Panc1 (cell line): Measurements from ENCODE around the gene TOP1. TPM values are rescaled to one million over a fixed set of nuclear protein-coding genes. Genes with fewer than 3 reads are reported as not detected.

Experiments used
- ATAC-seq: fragments of 200-7000 bp; cut with Tn5 transposase; 2 replicates; pipeline ENCODE4 v1.9.1; 2020; ENCODE audit warnings: mild to moderate bottlenecking, moderate library complexity
- BruUV-seq: library from RNA; stranded (reverse); fragments of 400-500 nt; replicated peaks from 2 replicates; lab custom pipeline; 2021; lab: Mats Ljungman, UMichigan
- CTCF ChIA-PET: fragments of 300-600 bp; sonication (Branson Sonifier 250); formaldehyde crosslinking; loops from one replicate; lab custom pipeline; 2022; ENCODE audit warnings: antibody characterized with exemption; lab: Charles Lee
- POLR2A ChIA-PET: fragments of 300-600 bp; sonication (Branson Sonifier 250); formaldehyde crosslinking; loops from one replicate; lab custom pipeline; 2022; ENCODE audit warnings: antibody characterized with exemption; lab: Charles Lee
- DNase-seq: peaks from one replicate; pipeline ENCODE4 v3.0.0-alpha.2; 2010; ENCODE audit warnings: low read depth, low spot score
- H3K27ac ChIP-seq: 2 replicates; pipeline ENCODE4 v1.5.1; 2011; ENCODE audit warnings: mild to moderate bottlenecking, low read length, inconsistent platforms
- H3K27me3 ChIP-seq: fragments of 200-500 bp; sonication (Bioruptor generic); 2 replicates; pipeline ENCODE4 v1.6.0; 2014; ENCODE audit warnings: low read length, inconsistent platforms; ENCODE audit not compliant: control insufficient read depth, insufficient read depth
- H3K36me3 ChIP-seq: fragments of 200-500 bp; sonication (Bioruptor generic); 2 replicates; pipeline ENCODE4 v1.5.1; 2014; ENCODE audit warnings: inconsistent platforms, mild to moderate bottlenecking, low read length, moderate library complexity; ENCODE audit not compliant: control insufficient read depth, insufficient read depth
- H3K4me1 ChIP-seq: 2 replicates; pipeline ENCODE4 v1.5.1; 2011; ENCODE audit warnings: inconsistent platforms, mild to moderate bottlenecking, low read length, moderate library complexity; ENCODE audit not compliant: control insufficient read depth, insufficient read depth
- H3K4me3 ChIP-seq, 2 experiments: 2 replicates each; pipeline ENCODE4 v1.5.1; 2011 to 2012; ENCODE audit warnings: low read depth in 2 of 2, low read length in 2 of 2, mild to moderate bottlenecking in 2 of 2, inconsistent platforms in 1 of 2, moderate library complexity in 1 of 2
- H3K9me3 ChIP-seq: fragments of 200-500 bp; sonication (Bioruptor generic); 2 replicates; pipeline ENCODE4 v1.5.1; 2014; ENCODE audit warnings: low read depth, mild to moderate bottlenecking, inconsistent platforms, low read length, moderate library complexity; ENCODE audit not compliant: control insufficient read depth, insufficient read depth
- POLR2AphosphoS5 ChIP-seq: IDR thresholded peaks from 2 replicates; pipeline ENCODE4 v1.6.1; 2012; ENCODE audit warnings: mild to moderate bottlenecking, low read depth, low read length, moderate library complexity
- SIN3A ChIP-seq: IDR thresholded peaks from 2 replicates; pipeline ENCODE4 v1.6.1; 2012; ENCODE audit warnings: low read depth, mild to moderate bottlenecking, low read length, moderate library complexity, borderline replicate concordance; ENCODE audit not compliant: insufficient read depth
- TCF7L2 ChIP-seq: IDR thresholded peaks from 2 replicates; pipeline ENCODE4 v1.6.1; 2011; ENCODE audit warnings: mild to moderate bottlenecking, low read depth, low read length, inconsistent platforms
- in situ Hi-C: cut with HindIII; loops from 2 replicates; pipeline ENCODE4 v1.10.0; 2016; ENCODE audit warnings: low sequenced_read_pairs, low pct_unique_long_range_greater_than_20kb
- intact Hi-C: fragments of 100-400 bp; cut with micrococcal nuclease; formaldehyde crosslinking; loops from one replicate; pipeline ENCODE4 v1.10.0; 2022; ENCODE audit not compliant: unreplicated experiment
- total RNA-seq: library from RNA; stranded (reverse); gene quantifications from one replicate; pipeline ENCODE4 v1.2.1, GENCODE V29; 2021; ENCODE audit not compliant: unreplicated experiment
- TF ChIP-seq, protein P1 (sequence below): fragments of 450-650 bp; IDR thresholded peaks from 2 replicates; pipeline ENCODE4 v1.5.1; 2017; ENCODE audit warnings: mild to moderate bottlenecking
- TF ChIP-seq, protein P2 (sequence below), 2 experiments: IDR thresholded peaks; 2 replicates each; pipeline ENCODE4 v1.6.1; 2011 to 2012; ENCODE audit warnings: low read depth in 2 of 2, control low read depth in 1 of 2, low read length in 1 of 2, mild to moderate bottlenecking in 1 of 2, moderate library complexity in 1 of 2; ENCODE audit not compliant: insufficient read depth in 1 of 2

The TOP1 gene
- total RNA-seq, 1 experiment from 2014 or later = 65.2 TPM

DNA sequence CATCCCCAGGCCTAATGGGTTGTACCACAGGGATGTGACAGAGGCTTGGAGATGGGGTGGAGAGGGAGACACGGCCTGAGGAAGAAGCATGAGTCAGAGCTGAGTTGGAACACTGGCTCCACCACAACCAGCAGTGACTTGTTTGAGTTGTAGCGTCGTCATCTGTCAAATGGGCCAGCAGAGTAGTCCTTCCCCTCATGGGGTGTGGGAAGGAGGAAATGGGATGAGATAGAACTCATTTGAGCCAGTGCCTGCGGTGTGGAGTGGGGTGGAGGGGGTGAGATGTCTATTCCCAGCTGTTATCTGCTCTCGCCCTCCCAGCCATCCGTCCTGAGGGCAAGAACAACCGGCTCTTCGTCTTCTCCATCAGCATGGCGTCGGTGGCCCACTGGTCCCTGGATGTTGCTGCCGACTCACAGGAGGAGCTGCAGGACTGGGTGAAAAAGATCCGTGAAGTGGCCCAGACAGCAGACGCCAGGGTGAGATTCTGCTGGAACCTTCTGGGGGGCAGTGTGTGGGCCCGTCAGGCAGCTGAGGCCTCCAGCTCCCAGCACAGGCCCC is 141.2 kb downstream of the TOP1 start:
- ChIA-PET POLR2A (no interaction called here), CTCF (no interaction called here)
- H3K9me3 ChIP-seq = no peaks in the 10 kb centered on the region
- ATAC-seq = no peak
- no peaks in the 10 kb centered on the region for H3K27me3 ChIP-seq
- intact Hi-C loops = loop anchor here (5.0 kb wide), 1 partner anchor 62 kb away; no protein-coding TSS in a partner anchor
- no peak overlapping the region for H3K4me3 ChIP-seq
- no peaks in the 10 kb centered on the region for H3K4me1 ChIP-seq
- TF ChIP-seq, protein P1, sequence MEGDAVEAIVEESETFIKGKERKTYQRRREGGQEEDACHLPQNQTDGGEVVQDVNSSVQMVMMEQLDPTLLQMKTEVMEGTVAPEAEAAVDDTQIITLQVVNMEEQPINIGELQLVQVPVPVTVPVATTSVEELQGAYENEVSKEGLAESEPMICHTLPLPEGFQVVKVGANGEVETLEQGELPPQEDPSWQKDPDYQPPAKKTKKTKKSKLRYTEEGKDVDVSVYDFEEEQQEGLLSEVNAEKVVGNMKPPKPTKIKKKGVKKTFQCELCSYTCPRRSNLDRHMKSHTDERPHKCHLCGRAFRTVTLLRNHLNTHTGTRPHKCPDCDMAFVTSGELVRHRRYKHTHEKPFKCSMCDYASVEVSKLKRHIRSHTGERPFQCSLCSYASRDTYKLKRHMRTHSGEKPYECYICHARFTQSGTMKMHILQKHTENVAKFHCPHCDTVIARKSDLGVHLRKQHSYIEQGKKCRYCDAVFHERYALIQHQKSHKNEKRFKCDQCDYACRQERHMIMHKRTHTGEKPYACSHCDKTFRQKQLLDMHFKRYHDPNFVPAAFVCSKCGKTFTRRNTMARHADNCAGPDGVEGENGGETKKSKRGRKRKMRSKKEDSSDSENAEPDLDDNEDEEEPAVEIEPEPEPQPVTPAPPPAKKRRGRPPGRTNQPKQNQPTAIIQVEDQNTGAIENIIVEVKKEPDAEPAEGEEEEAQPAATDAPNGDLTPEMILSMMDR = no peak
- no peak for TF ChIP-seq POLR2AphosphoS5
- TF ChIP-seq, protein P2, sequence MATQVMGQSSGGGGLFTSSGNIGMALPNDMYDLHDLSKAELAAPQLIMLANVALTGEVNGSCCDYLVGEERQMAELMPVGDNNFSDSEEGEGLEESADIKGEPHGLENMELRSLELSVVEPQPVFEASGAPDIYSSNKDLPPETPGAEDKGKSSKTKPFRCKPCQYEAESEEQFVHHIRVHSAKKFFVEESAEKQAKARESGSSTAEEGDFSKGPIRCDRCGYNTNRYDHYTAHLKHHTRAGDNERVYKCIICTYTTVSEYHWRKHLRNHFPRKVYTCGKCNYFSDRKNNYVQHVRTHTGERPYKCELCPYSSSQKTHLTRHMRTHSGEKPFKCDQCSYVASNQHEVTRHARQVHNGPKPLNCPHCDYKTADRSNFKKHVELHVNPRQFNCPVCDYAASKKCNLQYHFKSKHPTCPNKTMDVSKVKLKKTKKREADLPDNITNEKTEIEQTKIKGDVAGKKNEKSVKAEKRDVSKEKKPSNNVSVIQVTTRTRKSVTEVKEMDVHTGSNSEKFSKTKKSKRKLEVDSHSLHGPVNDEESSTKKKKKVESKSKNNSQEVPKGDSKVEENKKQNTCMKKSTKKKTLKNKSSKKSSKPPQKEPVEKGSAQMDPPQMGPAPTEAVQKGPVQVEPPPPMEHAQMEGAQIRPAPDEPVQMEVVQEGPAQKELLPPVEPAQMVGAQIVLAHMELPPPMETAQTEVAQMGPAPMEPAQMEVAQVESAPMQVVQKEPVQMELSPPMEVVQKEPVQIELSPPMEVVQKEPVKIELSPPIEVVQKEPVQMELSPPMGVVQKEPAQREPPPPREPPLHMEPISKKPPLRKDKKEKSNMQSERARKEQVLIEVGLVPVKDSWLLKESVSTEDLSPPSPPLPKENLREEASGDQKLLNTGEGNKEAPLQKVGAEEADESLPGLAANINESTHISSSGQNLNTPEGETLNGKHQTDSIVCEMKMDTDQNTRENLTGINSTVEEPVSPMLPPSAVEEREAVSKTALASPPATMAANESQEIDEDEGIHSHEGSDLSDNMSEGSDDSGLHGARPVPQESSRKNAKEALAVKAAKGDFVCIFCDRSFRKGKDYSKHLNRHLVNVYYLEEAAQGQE (IDR thresholded peaks at IDR 0.05; ENCODE audit: insufficient read depth in 1 of 2, low read depth in 2 of 2, low read length in 1 of 2) = no peak
- TF ChIP-seq TCF7L2 = no peak
- TF ChIP-seq SIN3A = no peak
- in situ Hi-C loops = no loop called here
- no TSS peak for BruUV-seq
- no peak for DNase-seq
- no peak overlapping the region for H3K27ac ChIP-seq
- no peaks in the 10 kb centered on the region; the same call in none of the 2 replicates for H3K36me3 ChIP-seq

DNA sequence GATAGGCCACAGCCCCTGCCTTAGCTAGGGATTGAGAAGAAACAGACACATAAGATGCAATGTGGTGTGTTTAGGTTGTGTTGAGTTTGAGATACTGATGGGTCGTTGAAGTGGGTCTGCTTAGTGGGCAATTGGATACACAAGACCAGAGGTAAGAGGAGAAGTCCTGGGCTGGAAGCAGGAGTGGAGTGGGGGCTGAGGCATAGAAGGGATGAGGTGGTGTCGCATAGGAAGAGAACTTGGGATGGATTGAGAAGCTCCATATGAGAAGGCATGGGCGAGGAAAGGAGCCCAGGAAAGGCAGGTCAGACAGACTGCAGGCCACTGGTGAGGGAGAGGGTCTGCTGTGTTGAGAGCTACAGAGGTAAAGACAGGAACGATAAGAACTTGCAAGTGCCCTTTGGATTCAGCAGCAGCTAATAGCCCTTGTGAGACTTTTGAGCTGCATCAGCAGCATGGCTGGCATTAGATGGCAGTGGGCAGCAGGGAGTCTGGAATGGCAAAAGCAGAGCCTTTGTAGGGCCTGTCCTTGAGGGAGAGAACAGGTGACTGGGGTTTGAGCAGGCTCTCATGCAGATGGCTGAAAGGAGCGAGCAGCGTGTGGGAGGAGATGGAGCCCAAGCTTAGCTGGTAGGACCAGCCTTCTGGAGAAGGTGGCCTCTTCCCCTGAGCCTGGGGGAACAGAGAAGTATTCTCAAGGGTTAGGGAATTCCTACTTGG is 141.9 kb downstream of the TOP1 start:
- H3K36me3 ChIP-seq = no peaks in the 10 kb centered on the region; the same call in none of the 2 replicates
- DNase-seq (no peak), ATAC-seq (no peak)
- H3K27ac ChIP-seq = no peak overlapping the region
- TF ChIP-seq, protein P1 = no peak
- no peak for TF ChIP-seq SIN3A
- TF ChIP-seq, protein P2 (IDR thresholded peaks at IDR 0.05; ENCODE audit: insufficient read depth in 1 of 2, low read depth in 2 of 2, low read length in 1 of 2) = no peak
- no peak for TF ChIP-seq POLR2AphosphoS5
- no peaks in the 10 kb centered on the region for H3K9me3 ChIP-seq
- POLR2A ChIA-PET = interaction anchor here (0.7 kb wide), 1 partner anchor 16 kb away, joined by 3 read pairs; no protein-coding TSS in a partner anchor
- no peaks in the 10 kb centered on the region for H3K4me1 ChIP-seq
- in situ Hi-C loops = no loop called here
- no peak overlapping the region for H3K4me3 ChIP-seq
- BruUV-seq = no TSS peak
- CTCF ChIA-PET = interaction anchor here (0.5 to 1.1 kb wide), 2 partner anchors 62 to 170 kb away, joined by 3 to 4 read pairs; partner anchors contain the start of gene LPIN3
- intact Hi-C loops = loop anchor here (5.0 kb wide), 1 partner anchor 62 kb away; no protein-coding TSS in a partner anchor
- no peaks in the 10 kb centered on the region for H3K27me3 ChIP-seq
